ENCODE measurements around the gene DGKB. TPM values are rescaled to one million over a fixed set of nuclear protein-coding genes. Genes with fewer than 3 reads are reported as not detected.

The DGKB gene
- total RNA-seq, 2 donors from 2014 or later = 0.52 TPM; not detected in 1

- Histone ChIP-seq H3K4me1 (no peaks in the 10 kb centered on the region), H3K27me3 (no peaks in the 10 kb centered on the region), H3K36me3 (replicated peaks in 1 of 2; ENCODE audit: insufficient read depth in 1 of 2, low read depth in 2 of 2) (no peaks in the 10 kb centered on the region), H3K27ac (no peak overlapping the region), H3K9me3 (no peaks in the 10 kb centered on the region), H3K4me3 (no peak overlapping the region)
- ATAC-seq (no peak), DNase-seq (no peak)
- 71 to 77% methylated on average over 3 of the region's 3 CpGs for WGBS, 2 donors
- no peak for TF ChIP-seq CTCF (IDR thresholded peaks at IDR 0.05)
- intact Hi-C loops (cut with DNase I) = no loop called here
Measured at GRCh38 chr7:14752301-14752700, 150.2 kb downstream of the DGKB start.

GRCh38 chr7:14751461-14751860, 151.1 kb downstream of the DGKB start:
- TF ChIP-seq CTCF (IDR thresholded peaks at IDR 0.05) = no peak
- no peak for TF ChIP-seq POLR2A (IDR thresholded peaks at IDR 0.05)
- ATAC-seq = no peak
- no peaks in the 10 kb centered on the region for H3K36me3 ChIP-seq (replicated peaks in 1 of 2; ENCODE audit: insufficient read depth in 1 of 2, low read depth in 2 of 2)
- WGBS, 2 donors = 50 to 76% methylated on average over 1 of the region's 1 CpG
- no peaks in the 10 kb centered on the region for H3K27me3 ChIP-seq
- no peak overlapping the region for H3K4me3 ChIP-seq
- no peaks in the 10 kb centered on the region for H3K9me3 ChIP-seq
- no peak overlapping the region for H3K27ac ChIP-seq
- no peak for DNase-seq
- intact Hi-C loops (cut with DNase I) = no loop called here
- no peaks in the 10 kb centered on the region for H3K4me1 ChIP-seq

DNA sequence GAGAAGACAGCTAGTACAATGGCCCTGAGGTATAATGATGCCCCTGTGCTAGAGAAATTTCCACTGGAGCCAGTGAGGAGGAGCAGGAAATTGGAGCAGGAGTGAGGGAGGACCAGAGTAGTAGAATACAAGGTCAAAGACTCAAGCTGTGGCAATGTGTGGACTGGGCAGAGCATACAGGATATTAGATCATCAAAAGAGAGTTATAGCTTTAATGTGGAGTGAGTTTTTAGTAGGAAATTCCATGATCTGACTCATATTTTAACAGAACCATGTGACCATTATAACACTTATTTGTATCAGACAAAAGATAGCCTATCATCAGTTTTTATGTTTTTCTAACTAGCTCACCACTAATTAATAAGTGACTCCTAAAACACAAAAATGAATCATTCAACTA, 154.1 kb downstream of the DGKB start:
- TF ChIP-seq CTCF (IDR thresholded peaks at IDR 0.05) (no peak), POLR2A (IDR thresholded peaks at IDR 0.05) (no peak)
- no peaks in the 10 kb centered on the region for H3K27me3 ChIP-seq
- intact Hi-C loops (cut with DNase I) = no loop called here

DNA sequence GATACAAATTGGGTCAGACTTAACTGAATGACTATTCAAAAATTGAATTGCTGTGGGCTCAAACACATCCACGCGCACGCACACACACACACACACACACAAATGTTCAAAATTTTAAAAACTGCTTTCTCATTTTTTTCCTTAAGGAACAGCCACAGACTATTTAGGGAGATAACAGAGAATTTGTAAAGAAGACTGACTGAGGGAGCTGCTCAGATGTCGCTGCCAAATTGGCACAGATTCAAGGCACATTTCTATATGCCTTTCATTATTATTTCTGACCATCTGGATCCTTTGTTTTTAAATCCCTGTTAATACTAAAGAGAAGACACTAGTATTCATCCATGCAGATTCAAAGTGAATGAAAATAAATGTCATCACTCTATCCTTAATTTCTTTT, 154.8 kb downstream of the DGKB start:
- no peak for DNase-seq
- Histone ChIP-seq H3K27me3 (no peaks in the 10 kb centered on the region), H3K4me1 (no peaks in the 10 kb centered on the region), H3K36me3 (replicated peaks in 1 of 2; ENCODE audit: insufficient read depth in 1 of 2, low read depth in 2 of 2) (no peaks in the 10 kb centered on the region), H3K27ac (no peak overlapping the region), H3K4me3 (no peak overlapping the region), H3K9me3 (no peaks in the 10 kb centered on the region)
- WGBS, 2 donors = 82 to 86% methylated on average over 4 of the region's 4 CpGs
- TF ChIP-seq POLR2A (IDR thresholded peaks at IDR 0.05) (no peak), CTCF (IDR thresholded peaks at IDR 0.05) (no peak)
- no peak for ATAC-seq
- intact Hi-C loops (cut with DNase I) = no loop called here

More for the DNA sequence above, 154.1 kb downstream of the DGKB start:
- Histone ChIP-seq H3K4me1 (no peaks in the 10 kb centered on the region), H3K4me3 (no peak overlapping the region), H3K27ac (no peak overlapping the region), H3K36me3 (replicated peaks in 1 of 2; ENCODE audit: insufficient read depth in 1 of 2, low read depth in 2 of 2) (no peaks in the 10 kb centered on the region), H3K9me3 (no peaks in the 10 kb centered on the region)
- no peak for DNase-seq
- ATAC-seq = no peak

GRCh38 chr7:14745076-14745475, 157.5 kb downstream of the DGKB start:
- ATAC-seq (no peak), DNase-seq (no peak)
- Histone ChIP-seq H3K27me3 (no peaks in the 10 kb centered on the region), H3K9me3 (peaks cover 0 to 8% (median 0%) of the 10 kb centered on the region in 3 donors), H3K4me1 (no peaks in the 10 kb centered on the region), H3K27ac (no peak overlapping the region), H3K4me3 (no peak overlapping the region), H3K36me3 (replicated peaks in 1 of 2; ENCODE audit: insufficient read depth in 1 of 2, low read depth in 2 of 2) (no peaks in the 10 kb centered on the region)
- intact Hi-C loops (cut with DNase I) = no loop called here
- WGBS, 2 donors = 71 to 80% methylated on average over 4 of the region's 4 CpGs
- TF ChIP-seq CTCF (IDR thresholded peaks at IDR 0.05) = no peak
- no peak for TF ChIP-seq POLR2A (IDR thresholded peaks at IDR 0.05)

Measured in body of pancreas (tissue), 4 donors.